GM19372 (cell line): ENCODE data around the gene LIN37.
"Not testable (repeated sequence)": the region's sequence is repeated elsewhere in the genome, so short reads cannot be mapped to it uniquely, and the experiment has no call there.

ENCODE experiments used
- ATAC-seq: cut with Tn5 transposase; IDR thresholded peaks from one replicate; pipeline ENCODE4 v1.9.1; 2021; ENCODE audit warnings: mild to moderate bottlenecking, low read depth, moderate library complexity; ENCODE audit not compliant: unreplicated experiment

The LIN37 gene

GRCh38 chr19:35772362-35772761 is 24.0 kb downstream of the LIN37 start:
- ATAC-seq = not testable (repeated sequence)

- ATAC-seq = no peak
Measured at GRCh38 chr19:35773020-35773806, 24.8 kb downstream of the LIN37 start.

- ATAC-seq = no peak
Measured at GRCh38 chr19:35774274-35775045, 26.1 kb downstream of the LIN37 start.

GRCh38 chr19:35775046-35775297 is 26.6 kb downstream of the LIN37 start:
- ATAC-seq = no peak

GRCh38 chr19:35775298-35776101 is 27.1 kb downstream of the LIN37 start, which contains the start of gene ARHGAP33:
TSS of gene ARHGAP33 (plus strand) at chr19:35775564. CDS start at chr19:35775659, 95 bp downstream.
- peak; percentile 96 for ATAC-seq

- ATAC-seq = no peak
Measured at GRCh38 chr19:35776102-35776788, 27.9 kb downstream of the LIN37 start.

GRCh38 chr19:35777086-35777841 is 28.9 kb downstream of the LIN37 start:
- ATAC-seq = no peak

- no peak for ATAC-seq
Measured at GRCh38 chr19:35777961-35778360, 29.6 kb downstream of the LIN37 start.

- ATAC-seq = no peak
Measured at GRCh38 chr19:35779033-35779432, 30.7 kb downstream of the LIN37 start.

GRCh38 chr19:35780058-35780457 is 31.7 kb downstream of the LIN37 start:
- no peak for ATAC-seq

- ATAC-seq = no peak
Measured at GRCh38 chr19:35780717-35781116, 32.3 kb downstream of the LIN37 start.

GRCh38 chr19:35781650-35782049 is 33.3 kb downstream of the LIN37 start:
- ATAC-seq = no peak

GRCh38 chr19:35782589-35782988 is 34.2 kb downstream of the LIN37 start:
- no peak for ATAC-seq

GRCh38 chr19:35783469-35784434 is 35.4 kb downstream of the LIN37 start:
- ATAC-seq = no peak

GRCh38 chr19:35784503-35785338 is 36.3 kb downstream of the LIN37 start:
- ATAC-seq = no peak

- ATAC-seq = no peak
Measured at GRCh38 chr19:35785339-35785627, 36.9 kb downstream of the LIN37 start.

GRCh38 chr19:35786299-35787160 is 38.2 kb downstream of the LIN37 start:
- ATAC-seq = no peak
